ENCODE data around the gene CDC42BPB.

The CDC42BPB gene

DNA sequence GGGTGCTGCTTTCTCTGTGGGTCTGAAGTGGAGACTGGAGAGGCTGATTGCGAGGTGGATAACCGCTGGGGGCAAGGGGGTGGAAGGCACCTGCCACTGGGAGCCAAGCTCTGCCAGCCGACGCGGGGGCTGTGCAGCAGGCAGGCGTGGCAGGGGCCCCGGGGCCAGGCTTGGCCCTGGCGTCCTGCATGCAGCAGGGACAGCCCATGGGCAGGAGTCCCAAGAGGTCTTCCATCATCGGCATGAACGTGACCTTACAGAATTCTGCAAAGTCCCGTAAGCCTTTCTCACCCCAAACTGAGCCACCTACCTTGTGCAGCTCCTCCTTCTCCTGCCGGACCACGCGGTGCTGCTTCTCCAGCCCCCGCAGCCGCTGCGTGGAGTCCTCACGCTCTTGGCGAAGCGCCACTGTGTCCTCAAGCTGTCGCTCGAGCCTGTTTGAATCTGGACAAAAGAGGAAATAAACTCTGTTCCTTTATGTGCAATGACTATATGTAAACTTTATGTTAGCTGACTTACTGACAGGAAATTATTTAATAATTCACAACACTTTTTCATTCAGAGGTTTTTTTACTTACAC is 83.6 kb downstream of the CDC42BPB start:
- TF ChIP-seq, protein P1, sequence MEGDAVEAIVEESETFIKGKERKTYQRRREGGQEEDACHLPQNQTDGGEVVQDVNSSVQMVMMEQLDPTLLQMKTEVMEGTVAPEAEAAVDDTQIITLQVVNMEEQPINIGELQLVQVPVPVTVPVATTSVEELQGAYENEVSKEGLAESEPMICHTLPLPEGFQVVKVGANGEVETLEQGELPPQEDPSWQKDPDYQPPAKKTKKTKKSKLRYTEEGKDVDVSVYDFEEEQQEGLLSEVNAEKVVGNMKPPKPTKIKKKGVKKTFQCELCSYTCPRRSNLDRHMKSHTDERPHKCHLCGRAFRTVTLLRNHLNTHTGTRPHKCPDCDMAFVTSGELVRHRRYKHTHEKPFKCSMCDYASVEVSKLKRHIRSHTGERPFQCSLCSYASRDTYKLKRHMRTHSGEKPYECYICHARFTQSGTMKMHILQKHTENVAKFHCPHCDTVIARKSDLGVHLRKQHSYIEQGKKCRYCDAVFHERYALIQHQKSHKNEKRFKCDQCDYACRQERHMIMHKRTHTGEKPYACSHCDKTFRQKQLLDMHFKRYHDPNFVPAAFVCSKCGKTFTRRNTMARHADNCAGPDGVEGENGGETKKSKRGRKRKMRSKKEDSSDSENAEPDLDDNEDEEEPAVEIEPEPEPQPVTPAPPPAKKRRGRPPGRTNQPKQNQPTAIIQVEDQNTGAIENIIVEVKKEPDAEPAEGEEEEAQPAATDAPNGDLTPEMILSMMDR (IDR thresholded peaks at IDR 0.05): no peak
- H3K36me3 ChIP-seq: peaks cover 86 to 98% (median 96%) of the 10 kb centered on the region in 3 donors
- no peak overlapping the region for H3K4me3 ChIP-seq
- H3K4me1 ChIP-seq: no peaks in the 10 kb centered on the region
- no peak overlapping the region for H3K27ac ChIP-seq
- no peak for DNase-seq
- no peaks in the 10 kb centered on the region for H3K9me3 ChIP-seq
- intact Hi-C loops (cut with DNase I; ENCODE audit: low total_unique reads): no loop called here
- H3K27me3 ChIP-seq: no peaks in the 10 kb centered on the region

DNA sequence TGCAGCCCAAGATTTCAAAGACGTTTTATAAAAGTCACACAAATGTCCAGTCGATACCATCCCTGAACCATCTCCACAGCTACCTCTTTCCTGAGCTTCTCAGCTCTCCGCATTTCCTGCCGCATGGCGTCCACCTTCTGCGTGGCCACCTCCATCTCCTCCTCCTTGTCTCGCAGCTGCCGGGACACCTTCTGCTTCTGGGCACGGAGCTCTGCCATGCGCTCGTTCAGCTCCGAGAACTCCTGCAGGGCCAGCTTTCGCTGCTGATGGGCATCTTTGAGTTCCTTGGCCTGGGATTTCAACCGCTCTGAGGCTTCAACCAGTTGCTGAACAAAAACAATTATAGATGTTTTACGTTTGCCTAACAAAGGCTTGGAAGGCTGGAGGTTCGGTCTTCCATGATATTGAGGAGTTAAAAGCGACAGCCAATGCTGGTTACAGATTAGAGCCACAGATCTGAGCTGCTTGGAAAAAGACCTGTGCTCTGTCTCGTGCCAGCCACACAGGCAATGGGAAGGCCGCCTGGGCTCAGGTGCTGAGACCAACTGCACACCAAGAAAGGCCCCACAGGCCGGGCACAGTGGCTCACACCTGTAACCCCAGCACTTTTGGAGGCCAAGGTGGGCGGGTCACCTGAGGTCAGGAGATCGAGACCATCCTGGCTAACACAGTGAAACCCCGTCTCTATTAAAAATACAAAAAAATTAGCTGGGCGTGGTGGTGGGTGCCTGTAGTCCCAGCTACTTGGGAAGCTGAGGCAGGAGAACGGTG is 85.3 kb downstream of the CDC42BPB start:
- no peaks in the 10 kb centered on the region for H3K27me3 ChIP-seq
- TF ChIP-seq, protein P1 (IDR thresholded peaks at IDR 0.05): no peak
- no peak for DNase-seq
- H3K27ac ChIP-seq: no peak overlapping the region
- H3K9me3 ChIP-seq: no peaks in the 10 kb centered on the region
- no peaks in the 10 kb centered on the region for H3K4me1 ChIP-seq
- peaks cover 91 to 98% (median 97%) of the 10 kb centered on the region in 3 donors for H3K36me3 ChIP-seq
- H3K4me3 ChIP-seq: no peak overlapping the region
- intact Hi-C loops (cut with DNase I; ENCODE audit: low total_unique reads): no loop called here

DNA sequence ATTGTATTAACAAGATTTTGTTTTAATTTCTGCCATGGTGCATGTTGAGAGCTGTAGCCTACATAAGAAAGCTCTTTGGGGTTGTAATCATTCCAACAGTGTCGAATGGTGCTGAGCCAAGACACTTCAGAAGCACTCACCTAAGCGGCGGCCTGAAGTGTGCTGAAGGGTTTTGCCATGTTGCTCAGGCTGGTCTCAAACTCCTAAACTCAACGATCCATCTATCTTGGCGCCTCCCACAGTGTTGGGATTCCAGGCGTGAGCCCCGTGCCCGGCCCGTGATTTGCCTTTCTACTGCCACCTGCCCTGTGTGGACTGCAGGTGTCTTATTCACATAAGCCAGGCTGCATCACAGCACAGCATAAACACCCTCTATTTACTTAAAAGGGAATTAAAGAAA is 86.0 kb downstream of the CDC42BPB start:
- TF ChIP-seq, protein P1 (IDR thresholded peaks at IDR 0.05): no peak
- Histone ChIP-seq H3K4me1 (no peaks in the 10 kb centered on the region), H3K27ac (no peak overlapping the region), H3K9me3 (no peaks in the 10 kb centered on the region), H3K36me3 (peaks cover 95 to 98% (median 98%) of the 10 kb centered on the region in 3 donors), H3K4me3 (no peak overlapping the region), H3K27me3 (no peaks in the 10 kb centered on the region)
- intact Hi-C loops (cut with DNase I; ENCODE audit: low total_unique reads): no loop called here
- no peak for DNase-seq

DNA sequence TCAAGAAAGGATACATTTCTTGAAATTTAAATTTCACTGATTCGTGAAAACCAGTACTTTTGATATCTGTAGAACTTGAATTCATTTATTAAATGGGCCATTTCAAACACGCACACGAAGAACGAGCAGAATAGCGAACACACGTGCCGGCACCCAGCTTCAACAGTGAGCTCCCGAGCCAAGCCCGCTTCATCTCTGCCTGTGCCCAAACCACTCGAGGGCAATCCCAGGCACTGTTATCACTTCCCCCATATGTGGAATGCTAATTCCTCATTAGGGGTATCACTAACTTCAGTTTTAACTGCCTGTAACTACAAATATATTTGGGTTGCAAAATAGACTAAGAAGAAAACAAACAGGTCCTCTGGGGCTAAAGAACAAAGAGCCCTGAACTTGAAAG is 86.9 kb downstream of the CDC42BPB start:
- TF ChIP-seq, protein P1 (IDR thresholded peaks at IDR 0.05): no peak
- DNase-seq: no peak
- no peaks in the 10 kb centered on the region for H3K27me3 ChIP-seq
- H3K36me3 ChIP-seq: peaks cover 95 to 98% (median 98%) of the 10 kb centered on the region in 3 donors
- intact Hi-C loops (cut with DNase I; ENCODE audit: low total_unique reads): no loop called here
- no peaks in the 10 kb centered on the region for H3K9me3 ChIP-seq
- H3K4me1 ChIP-seq: no peaks in the 10 kb centered on the region
- H3K4me3 ChIP-seq: no peak overlapping the region
- no peak overlapping the region for H3K27ac ChIP-seq

- H3K9me3 ChIP-seq: no peaks in the 10 kb centered on the region
- H3K27me3 ChIP-seq: no peaks in the 10 kb centered on the region
- H3K36me3 ChIP-seq: peaks cover 95 to 98% (median 98%) of the 10 kb centered on the region in 3 donors
- intact Hi-C loops (cut with DNase I; ENCODE audit: low total_unique reads): no loop called here
- H3K4me1 ChIP-seq: no peaks in the 10 kb centered on the region
- H3K4me3 ChIP-seq: no peak overlapping the region
- H3K27ac ChIP-seq: no peak overlapping the region
- TF ChIP-seq, protein P1 (IDR thresholded peaks at IDR 0.05): no peak
- DNase-seq: no peak
These were observed 87.4 kb downstream of the CDC42BPB start for GRCh38 chr14:102969901-102970300.
